OCI-LY1 (cell line): ENCODE data around the gene LZTS3.

Experiments
- H2AFZ ChIP-seq: fragments of 200-600 bp; sonication (generic), shearing (Covaris generic); 2 replicates; pipeline ENCODE4 v1.6.0; 2014; ENCODE audit warnings: antibody characterized with exemption, mild to moderate bottlenecking, low read length
- H3F3A ChIP-seq: fragments of 200-600 bp; sonication (generic), shearing (Covaris generic); 2 replicates; pipeline ENCODE4 v1.6.0; 2014; ENCODE audit warnings: mild to moderate bottlenecking, antibody characterized with exemption, low read length, moderate library complexity; ENCODE audit not compliant: insufficient read depth
- H3K27ac ChIP-seq: fragments of 200-600 bp; sonication (generic); 2 replicates; pipeline ENCODE4 v1.5.1; 2014; ENCODE audit warnings: low read length, mixed run types, mild to moderate bottlenecking, low read depth; ENCODE audit not compliant: poor library complexity, severe bottlenecking
- H3K27me3 ChIP-seq: fragments of 200-600 bp; sonication (generic); 2 replicates; pipeline ENCODE4 v1.6.0; 2014; ENCODE audit warnings: antibody characterized with exemption, mild to moderate bottlenecking, low read length, moderate library complexity; ENCODE audit not compliant: insufficient read depth
- H3K36me3 ChIP-seq: fragments of 200-600 bp; sonication (generic); 2 replicates; pipeline ENCODE4 v1.6.1; 2014; ENCODE audit warnings: mild to moderate bottlenecking, antibody characterized with exemption, low read length, moderate library complexity, mixed read lengths; ENCODE audit not compliant: insufficient read depth
- H3K4me1 ChIP-seq: fragments of 200-600 bp; sonication (generic); 2 replicates; pipeline ENCODE4 v1.5.1; 2014; ENCODE audit warnings: mild to moderate bottlenecking, low read length, moderate library complexity; ENCODE audit not compliant: insufficient read depth, severe bottlenecking
- H3K4me2 ChIP-seq: fragments of 200-600 bp; sonication (generic), shearing (Covaris generic); 2 replicates; pipeline ENCODE4 v1.6.1; 2014; ENCODE audit warnings: low read length
- H3K4me3 ChIP-seq: fragments of 200-600 bp; sonication (generic); 2 replicates; pipeline ENCODE4 v1.5.1; 2014; ENCODE audit warnings: low read length, low read depth, mild to moderate bottlenecking, mixed read lengths; ENCODE audit not compliant: poor library complexity, severe bottlenecking
- H3K79me2 ChIP-seq: fragments of 200-600 bp; shearing (Covaris generic); 2 replicates; pipeline ENCODE4 v1.6.1; 2016; ENCODE audit warnings: mixed run types, low read length, mixed read lengths; ENCODE audit not compliant: insufficient read depth
- H3K9ac ChIP-seq: fragments of 200-600 bp; sonication (generic), shearing (Covaris generic); 2 replicates; pipeline ENCODE4 v1.6.1; 2014; ENCODE audit warnings: mild to moderate bottlenecking, low read length, mixed read lengths
- H3K9me2 ChIP-seq: fragments of 200-600 bp; sonication (generic), shearing (Covaris generic); 2 replicates; pipeline ENCODE4 v1.6.1; 2014; ENCODE audit warnings: low read depth, mild to moderate bottlenecking, low read length, mixed read lengths
- H3K9me3 ChIP-seq: fragments of 200-600 bp; shearing (Covaris generic); 2 replicates; pipeline ENCODE4 v1.6.1; 2014; ENCODE audit warnings: low read length, mixed read lengths
- H4K20me1 ChIP-seq: fragments of 200-600 bp; sonication (generic), shearing (Covaris generic); 2 replicates; pipeline ENCODE4 v1.6.0; 2016; ENCODE audit warnings: mild to moderate bottlenecking, low read length; ENCODE audit not compliant: insufficient read depth
- CTCF ChIP-seq: fragments of 200-600 bp; sonication (generic), shearing (Covaris generic); IDR thresholded peaks from 2 replicates; pipeline ENCODE4 v1.5.1; 2017; ENCODE audit warnings: mild to moderate bottlenecking, antibody characterized with exemption, low read length, moderate library complexity, mixed read lengths
- EZH2 ChIP-seq: fragments of 200-600 bp; sonication (generic), shearing (Covaris generic); IDR thresholded peaks from 2 replicates; pipeline ENCODE4 v1.8.0; 2017; ENCODE audit warnings: borderline replicate concordance, mixed run types, mild to moderate bottlenecking, antibody characterized with exemption, low read length, moderate library complexity, mixed read lengths

LZTS3 gene

DNA sequence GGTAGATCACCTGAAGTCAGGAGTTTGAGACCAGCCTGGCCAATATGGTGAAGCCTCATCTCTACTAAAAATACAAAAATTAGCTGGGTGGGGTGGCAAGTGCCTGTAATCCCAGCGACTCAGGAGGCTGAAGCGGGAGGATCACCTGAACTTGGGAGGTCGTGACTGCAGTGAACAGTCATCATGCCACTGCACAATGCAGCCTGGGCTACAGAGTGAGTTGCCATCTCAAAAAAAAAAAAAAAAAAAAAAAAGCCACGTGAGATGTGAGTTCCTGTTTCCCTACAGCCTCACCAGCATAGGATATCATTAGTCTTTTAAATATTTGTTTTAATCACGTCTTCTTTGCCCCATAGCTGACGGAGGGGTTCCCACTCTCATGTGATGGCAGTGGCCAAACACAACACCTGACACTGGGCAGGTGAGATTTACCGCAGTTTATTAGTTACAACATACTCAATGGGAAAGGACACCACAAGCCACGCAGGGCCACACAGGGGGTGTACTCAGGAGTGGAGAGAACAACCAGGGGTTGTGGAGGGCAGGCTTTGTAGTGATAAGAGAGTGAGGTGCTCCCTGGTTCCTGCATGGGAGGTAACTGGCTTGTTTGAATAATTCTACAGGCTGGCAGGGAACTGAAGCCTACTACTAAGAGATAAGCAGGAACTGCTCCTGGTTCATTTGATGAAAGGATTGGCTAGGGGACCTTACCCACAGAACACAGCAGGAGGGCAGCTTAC, 4.6 kb upstream of the LZTS3 start:
- H3F3A ChIP-seq: no peaks in the 10 kb centered on the region
- H3K4me1 ChIP-seq: peaks cover 12% of the 10 kb centered on the region
- no peaks in the 10 kb centered on the region for H3K9me3 ChIP-seq
- no peak overlapping the region for H3K9ac ChIP-seq
- no peaks in the 10 kb centered on the region for H3K79me2 ChIP-seq
- no peak overlapping the region for H3K4me3 ChIP-seq
- H3K4me2 ChIP-seq: no peak overlapping the region
- no peaks in the 10 kb centered on the region for H3K36me3 ChIP-seq
- TF ChIP-seq EZH2 (no peak), CTCF (no peak)
- H3K9me2 ChIP-seq: no peaks in the 10 kb centered on the region
- H3K27me3 ChIP-seq: no peaks in the 10 kb centered on the region
- no peaks in the 10 kb centered on the region for H4K20me1 ChIP-seq
- H2AFZ ChIP-seq: no peak overlapping the region
- H3K27ac ChIP-seq: no peak overlapping the region

DNA sequence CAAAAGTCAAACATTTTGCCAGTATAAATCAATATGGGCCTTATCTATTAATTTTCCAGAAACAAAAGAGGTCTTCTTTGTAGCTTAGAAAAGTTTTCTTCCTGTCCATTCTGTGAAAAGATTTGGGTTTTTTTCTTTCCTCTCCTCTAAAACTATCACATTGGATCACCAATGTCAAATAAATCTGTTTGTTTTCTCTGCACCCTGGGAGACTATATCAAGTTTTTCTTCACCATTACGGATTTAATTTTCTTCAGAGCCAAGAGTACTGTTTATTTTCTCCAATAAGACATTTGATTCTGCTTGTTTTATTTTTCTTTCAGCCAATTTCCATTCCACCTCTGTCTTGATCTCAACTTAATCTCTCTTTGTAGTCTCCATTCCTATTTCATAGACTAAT, 1.9 kb upstream of the LZTS3 start:
- Histone ChIP-seq H3K79me2 (no peaks in the 10 kb centered on the region), H3K27ac (no peak overlapping the region), H2AFZ (no peak overlapping the region), H3F3A (no peaks in the 10 kb centered on the region), H3K36me3 (no peaks in the 10 kb centered on the region), H3K9me3 (no peaks in the 10 kb centered on the region), H3K9me2 (no peaks in the 10 kb centered on the region), H3K4me1 (peaks cover 12% of the 10 kb centered on the region), H3K4me3 (no peak overlapping the region), H3K9ac (no peak overlapping the region), H4K20me1 (no peaks in the 10 kb centered on the region), H3K27me3 (no peaks in the 10 kb centered on the region), H3K4me2 (no peak overlapping the region)
- TF ChIP-seq CTCF (no peak), EZH2 (no peak)

GRCh38 chr20:3174442-3175261, 1.3 kb upstream of the LZTS3 start:
- Histone ChIP-seq H3K36me3 (no peaks in the 10 kb centered on the region), H3K9ac (no peak overlapping the region; the same call in 1 of the 2 replicates), H4K20me1 (no peaks in the 10 kb centered on the region), H3K4me1 (peaks cover 12% of the 10 kb centered on the region), H3K27ac (no peak overlapping the region), H3F3A (no peaks in the 10 kb centered on the region), H2AFZ (no peak overlapping the region), H3K4me3 (peak overlapping the region; percentile 99), H3K9me3 (no peaks in the 10 kb centered on the region), H3K79me2 (no peaks in the 10 kb centered on the region), H3K4me2 (peak overlapping the region; percentile 89), H3K9me2 (no peaks in the 10 kb centered on the region), H3K27me3 (no peaks in the 10 kb centered on the region)
- no peak for TF ChIP-seq CTCF
- no peak for TF ChIP-seq EZH2
